Activated CD4-positive, alpha-beta T cell treated with anti-CD3 and anti-CD28 coated beads, Interleukin-2, amount 50 U/mL, for 16 hours (primary cell): ENCODE data around the gene MORN5.

ENCODE experiments used
- DNase-seq: peaks from one replicate; pipeline ENCODE4 v3.0.0-alpha.2; 2020

Gene MORN5

DNA sequence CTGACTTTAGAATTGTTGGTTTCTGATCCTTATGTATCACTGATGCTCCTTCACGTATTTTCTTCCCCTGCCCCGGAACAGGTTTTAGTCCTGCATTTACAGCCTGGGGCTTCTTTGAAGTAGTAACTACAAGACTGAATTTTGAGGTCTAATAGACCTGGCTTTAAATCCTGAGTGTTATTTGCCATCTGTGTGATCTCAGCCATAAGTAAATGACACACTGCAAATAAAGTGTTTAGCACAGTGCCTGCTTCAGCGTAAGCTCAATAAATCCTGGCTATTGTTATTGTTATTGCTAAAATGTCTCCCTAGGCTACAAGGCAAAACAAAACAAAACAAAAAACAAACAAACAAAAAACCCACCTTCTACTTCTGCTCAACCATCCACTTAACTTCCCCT, 84.6 kb downstream of the MORN5 start:
- DNase-seq = no peak

DNA sequence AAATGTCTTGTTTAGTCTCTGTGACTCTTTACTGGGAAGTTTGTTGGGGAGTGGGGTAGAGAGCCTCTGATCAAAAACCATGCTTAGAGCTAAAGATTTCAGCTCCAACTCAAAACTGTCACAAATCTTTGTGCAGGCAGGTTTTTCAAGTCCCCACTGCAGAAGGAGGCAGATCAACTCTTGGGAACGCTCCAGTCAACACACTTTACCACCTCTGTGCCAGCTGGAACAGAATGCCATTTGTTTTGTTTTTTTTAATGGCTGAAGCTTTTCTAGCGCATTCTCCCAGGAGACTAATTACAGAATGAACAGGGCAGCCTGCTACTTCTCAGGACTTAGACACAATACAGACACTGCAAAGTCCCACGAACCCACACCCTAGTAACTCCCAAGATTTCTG, 87.0 kb downstream of the MORN5 start:
- DNase-seq = no peak

DNA sequence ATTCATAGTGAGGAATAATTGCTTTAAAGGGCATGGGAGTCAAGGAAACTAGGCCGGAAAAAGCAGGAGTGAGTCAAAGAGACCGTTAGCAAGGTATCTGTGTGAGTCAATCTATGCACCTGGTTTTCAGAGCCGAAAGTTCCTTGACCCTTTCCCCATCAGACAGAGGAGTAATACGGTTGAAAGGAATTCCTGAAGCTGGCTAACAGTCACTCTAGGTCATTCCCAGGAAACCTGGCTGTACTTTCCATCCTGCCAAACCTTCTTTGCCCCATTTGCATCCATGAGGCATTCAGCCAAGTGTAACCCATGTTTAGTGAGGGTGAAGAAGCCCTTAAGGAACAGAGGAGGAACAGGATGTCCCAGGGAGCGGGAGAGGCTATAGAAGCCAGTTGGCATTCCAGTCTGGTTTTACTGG, 88.7 kb downstream of the MORN5 start:
- no peak for DNase-seq
